Erythroblast (primary cell): ENCODE measurements around the gene ITGB1.
"Not testable (repeated sequence)": the region's sequence is repeated elsewhere in the genome, so short reads cannot be mapped to it uniquely, and the experiment has no call there.

Source experiments
- DNase-seq, 2 experiments: peaks; one replicate each; lab custom pipeline; 2025; lab: John Stamatoyannopoulos, UW
- GATA1 ChIP-seq: IDR thresholded peaks from 2 replicates; pipeline ENCODE4 v1.6.1; 2011; ENCODE audit warnings: low read depth, mild to moderate bottlenecking, control low read depth, low read length, moderate library complexity
- POLR2A ChIP-seq: IDR thresholded peaks from 2 replicates; pipeline ENCODE4 v1.6.1; 2011; ENCODE audit warnings: mild to moderate bottlenecking, low read length

ITGB1 gene

DNA sequence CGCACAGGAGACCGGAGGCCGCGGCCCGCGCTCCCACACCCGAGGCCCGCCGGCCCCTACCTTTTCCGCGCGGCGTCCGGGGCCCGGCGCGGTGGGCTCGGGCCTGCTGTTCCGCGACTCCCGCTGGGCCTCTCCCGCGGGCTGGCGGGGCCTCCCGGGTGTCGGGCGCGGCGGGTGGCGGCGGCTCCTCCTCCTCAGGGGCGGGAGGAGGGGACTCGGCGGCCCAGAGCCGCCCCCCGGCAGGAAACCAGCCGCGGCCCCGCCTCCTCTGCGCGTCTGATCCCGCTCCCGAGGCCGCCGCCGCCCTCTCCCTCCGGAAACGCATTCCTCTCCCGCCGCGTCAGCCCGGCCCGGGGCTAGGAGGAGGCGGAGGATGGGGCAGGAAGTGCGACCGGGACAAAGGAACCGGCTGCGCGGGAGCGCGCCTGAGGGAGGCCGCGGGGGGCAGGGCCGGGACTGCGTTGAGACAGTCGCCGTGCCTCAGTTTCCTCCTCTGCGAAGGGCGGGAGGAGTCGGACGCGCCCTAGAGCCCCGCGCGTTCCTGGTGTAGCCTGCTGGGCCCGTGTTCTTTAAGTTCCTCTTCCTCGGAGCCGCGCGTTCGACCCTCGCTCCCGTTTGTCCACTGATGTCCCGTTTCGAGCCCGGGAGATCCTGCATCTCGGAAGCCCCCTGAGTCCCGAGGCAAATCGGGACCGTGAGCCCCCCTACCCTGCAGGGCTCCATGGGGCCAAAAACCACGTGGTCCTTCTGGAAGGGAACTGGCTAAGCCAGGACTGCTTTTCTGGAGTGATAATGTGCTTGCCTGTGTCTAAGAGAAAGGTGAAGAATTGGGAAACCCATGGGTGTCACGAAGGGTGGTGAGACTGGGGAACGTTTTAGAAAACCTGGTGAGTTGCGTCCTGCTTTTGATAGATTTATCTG, at the start of gene ITGB1:
Gene ITGB1, minus strand, starts transcription at position 146 of the 921 bp plus-strand sequence. CDS start 22,672 bp downstream, outside the sequence.
- no peak for TF ChIP-seq GATA1
- TF ChIP-seq POLR2A, result peak; percentile 82
- peak; percentile 89 to 94 for DNase-seq

DNA sequence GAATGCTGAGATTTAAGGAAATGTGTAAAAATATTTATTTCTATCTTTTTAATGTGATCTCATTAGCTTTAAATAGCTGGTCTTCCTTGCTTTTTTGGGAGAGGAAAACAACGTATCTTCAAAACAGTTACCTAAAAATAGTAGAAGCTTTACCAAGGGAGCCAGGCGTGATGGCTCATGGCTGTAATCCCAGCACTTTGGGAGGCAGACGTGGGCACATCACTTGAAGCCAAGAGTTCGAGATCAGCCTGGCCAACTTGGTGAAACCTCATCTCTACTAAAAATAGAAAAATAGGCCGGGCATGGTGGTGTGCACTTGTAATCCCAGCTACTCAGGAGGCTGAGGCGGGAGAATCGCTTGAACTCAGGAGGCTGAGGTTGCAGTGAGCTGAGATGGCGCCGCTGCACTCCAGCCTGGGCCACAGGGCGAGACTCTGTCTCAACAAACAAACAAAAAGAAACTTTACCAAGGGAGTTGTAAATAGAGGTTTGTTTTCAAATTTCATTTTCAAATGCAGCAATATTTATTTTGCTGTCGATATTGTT, 48.4 kb upstream of the ITGB1 start:
- TF ChIP-seq POLR2A, result no peak
- TF ChIP-seq GATA1, result no peak
- no peak for DNase-seq

DNA sequence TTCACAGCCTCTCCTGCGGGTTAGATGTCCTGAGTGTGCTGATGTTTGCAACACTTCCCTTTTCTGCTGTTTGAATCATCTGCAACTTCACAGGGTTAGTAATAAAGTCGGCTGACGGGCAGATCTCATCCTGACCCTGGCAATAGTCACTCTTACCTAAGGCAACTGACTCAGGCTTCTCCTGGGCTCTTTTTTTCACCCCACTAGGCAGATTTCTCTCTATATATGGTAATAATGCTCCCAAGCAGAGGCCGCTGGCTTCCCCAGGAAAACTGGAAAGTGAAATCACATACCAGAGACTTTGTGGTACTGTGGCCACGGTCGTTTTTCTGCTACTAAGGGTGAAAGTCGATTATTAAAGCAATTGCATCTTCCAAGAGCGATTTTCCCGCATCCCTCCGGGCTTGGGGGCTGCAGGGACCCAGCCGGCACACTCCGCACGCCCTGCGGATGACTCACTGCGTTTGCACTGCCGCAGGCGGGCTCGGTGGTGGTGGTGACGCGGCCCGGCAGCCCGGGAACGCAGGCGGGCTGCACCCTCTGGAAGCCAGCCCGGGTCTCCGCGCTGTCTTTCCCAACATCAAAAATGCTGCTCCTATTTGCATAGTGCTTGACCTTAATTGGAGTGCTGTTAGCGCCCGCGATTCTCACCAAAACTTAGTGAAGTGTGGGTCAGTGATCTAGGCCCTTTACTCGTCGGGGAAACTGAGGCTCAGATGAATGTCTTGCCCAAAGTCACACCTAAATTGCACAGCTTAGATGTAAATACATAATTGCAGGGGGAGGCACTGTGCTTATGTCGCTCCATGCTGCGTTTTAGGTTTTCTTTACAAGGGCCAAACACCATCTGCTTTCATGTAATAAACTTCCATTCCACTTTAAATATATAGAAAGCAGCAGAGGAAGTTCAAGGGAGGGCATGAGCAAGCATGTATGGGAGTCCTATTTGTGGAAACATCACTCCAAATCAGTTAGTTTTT, 47.6 kb upstream of the ITGB1 start:
- DNase-seq, result peak; percentile 56 to 73
- TF ChIP-seq POLR2A (no peak), GATA1 (no peak)

DNA sequence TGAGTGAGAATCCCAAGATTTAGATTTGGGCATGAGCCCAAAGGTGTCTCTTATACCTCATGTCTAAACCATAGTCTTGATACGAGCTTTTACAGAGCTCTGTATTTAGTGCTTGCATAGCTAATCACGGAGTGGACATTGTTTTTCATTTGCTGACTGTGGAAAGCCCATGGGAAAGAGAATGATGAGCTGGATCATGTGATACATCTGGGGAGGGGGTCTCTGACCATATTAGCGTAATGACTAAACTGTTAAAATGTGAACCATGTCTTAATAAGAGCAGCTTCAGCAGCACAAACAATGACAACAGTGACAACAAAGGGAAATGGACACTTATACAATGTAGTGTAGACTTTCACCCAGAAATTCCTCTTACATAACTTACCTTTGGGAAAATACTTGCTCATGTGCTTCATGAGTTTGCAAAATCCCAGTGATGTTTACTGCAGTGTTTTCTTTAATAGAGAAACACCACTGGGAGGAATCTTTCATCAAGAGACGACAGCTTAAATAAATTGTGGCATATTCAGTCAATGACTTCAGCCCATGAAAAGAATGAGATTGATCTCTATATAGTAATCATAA, 44.0 kb upstream of the ITGB1 start:
- no peak for DNase-seq
- TF ChIP-seq POLR2A (no peak), GATA1 (no peak)

DNA sequence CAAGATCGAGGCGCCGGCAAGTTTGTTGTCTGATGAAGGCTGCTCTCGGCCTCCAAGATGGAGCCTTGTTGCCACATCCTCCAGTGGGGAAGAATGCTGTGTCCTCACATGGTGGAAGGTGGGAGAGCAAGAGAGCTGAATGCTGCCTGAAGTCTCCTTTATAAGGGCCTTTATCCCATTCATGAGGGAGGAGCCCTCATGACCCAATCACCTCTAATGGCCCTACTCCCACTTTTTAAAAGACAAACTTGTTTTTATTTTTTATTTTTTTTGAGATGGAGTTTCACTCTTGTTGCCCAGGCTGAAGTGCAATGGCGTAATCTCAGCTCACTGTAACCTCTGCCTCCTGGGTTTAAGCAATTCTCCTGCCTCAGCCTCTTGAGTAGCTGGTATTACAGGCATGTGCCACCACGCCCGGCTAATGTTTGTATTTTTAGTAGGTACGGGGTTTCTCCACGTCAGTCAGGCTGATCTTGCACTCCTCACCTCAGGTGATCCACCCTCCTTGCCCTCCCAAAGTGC, 40.1 kb upstream of the ITGB1 start:
- not testable (repeated sequence) for DNase-seq

DNA sequence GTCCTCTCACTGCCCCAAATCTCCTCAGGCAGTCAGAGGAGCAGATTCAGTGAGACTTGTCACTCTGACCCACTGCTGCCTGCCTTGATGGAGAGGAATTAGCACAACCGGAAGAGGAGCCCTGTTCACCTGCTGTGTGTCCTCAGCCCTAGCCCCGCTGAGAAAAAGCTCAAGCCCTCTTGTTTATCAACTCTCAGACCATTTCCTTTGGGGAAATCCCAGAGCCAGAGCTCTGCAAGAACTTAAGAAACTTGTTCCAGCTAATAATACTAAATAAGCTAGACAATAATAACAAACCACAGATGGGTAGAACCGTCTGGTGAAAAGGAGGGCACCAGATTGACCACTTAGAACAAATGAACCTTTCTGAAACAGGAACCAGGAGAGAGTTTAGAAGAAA, 37.7 kb upstream of the ITGB1 start:
- TF ChIP-seq GATA1, result no peak
- no peak for TF ChIP-seq POLR2A
- no peak for DNase-seq

DNA sequence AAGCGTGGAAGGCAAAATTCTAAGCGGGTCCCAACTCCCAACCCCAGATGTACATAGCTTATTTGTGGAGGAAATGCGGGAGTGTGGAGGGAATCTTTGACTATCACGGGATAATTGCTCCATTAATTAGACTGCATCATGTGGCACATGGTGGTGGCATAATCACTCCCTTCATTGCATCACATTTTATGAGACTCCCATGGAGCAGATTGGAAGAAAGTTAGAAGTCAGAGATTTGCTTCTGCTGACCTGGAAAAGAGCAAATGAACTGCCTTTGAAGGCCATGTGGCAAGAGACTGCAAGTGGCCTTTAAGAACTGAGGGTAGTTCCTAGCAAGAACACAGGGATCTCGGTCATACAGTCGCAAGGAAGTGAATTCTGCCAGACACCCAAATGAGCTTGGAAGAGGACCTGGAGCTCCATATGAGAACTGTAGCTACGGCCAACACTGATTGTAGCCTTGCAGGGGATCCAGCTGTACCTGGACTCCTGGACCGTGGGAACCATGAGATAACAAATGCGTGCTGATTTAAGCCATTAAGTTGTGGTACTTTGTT, 37.1 kb upstream of the ITGB1 start:
- TF ChIP-seq GATA1, result no peak
- TF ChIP-seq POLR2A, result no peak
- no peak for DNase-seq

DNA sequence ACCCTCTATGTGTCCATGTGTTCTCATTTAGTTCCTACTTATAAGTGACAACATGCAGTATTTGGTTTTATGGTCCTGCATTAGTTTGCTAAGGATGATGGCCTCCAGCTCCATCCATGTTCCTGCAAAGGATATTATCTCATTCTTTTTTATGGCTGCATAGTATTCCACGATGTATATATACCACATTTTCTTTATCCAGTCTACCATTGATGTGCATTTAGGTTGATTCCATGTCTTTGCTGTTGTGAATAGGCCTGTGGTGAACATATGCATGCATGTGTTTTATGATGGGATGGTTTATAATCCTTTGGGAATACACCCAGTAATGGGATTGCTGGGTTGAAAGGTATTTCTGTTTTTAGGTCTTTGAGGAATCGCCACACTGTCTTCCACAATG, 36.6 kb upstream of the ITGB1 start:
- DNase-seq, result not testable (repeated sequence)

DNA sequence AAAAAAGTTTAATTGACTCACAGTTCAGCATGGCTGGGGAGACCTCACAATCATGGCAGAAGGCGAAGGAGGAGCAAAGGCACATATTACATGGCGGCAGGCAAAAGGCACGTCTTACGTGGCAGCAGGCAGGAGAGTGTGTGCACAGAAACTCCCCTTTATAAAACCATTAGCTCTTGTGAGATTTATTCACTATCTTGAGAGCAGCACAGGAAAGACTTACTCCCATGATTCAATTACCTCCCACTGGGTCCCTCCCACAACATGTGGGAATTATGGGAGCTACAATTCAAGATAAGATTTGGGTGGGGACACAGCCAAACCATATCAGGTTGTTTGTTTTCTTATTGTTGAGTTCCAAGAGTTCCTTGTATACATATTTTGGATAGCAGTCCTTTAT, 34.3 kb upstream of the ITGB1 start:
- DNase-seq, result not testable (repeated sequence)

DNA sequence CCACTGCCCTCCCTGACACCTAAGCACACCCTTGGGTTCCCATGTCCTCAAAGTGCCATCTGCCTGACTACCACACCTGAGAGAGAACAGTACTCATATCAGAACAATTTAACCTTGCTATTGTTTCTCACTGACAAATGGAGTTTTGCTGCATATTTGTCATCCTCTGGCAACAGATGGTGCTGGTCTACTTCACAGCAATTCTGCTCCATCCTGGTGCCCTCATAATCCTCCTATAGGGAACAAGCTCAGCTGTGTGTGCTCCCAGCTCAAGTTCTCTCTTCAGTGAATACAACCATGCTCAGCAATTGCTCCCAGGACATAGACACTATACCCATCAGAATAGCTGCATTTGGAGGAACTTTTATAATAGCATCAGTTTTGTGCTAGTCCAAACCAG, 32.8 kb upstream of the ITGB1 start:
- DNase-seq, result peak in 1 of 2 experiments; percentile 12
- no peak for TF ChIP-seq POLR2A
- no peak for TF ChIP-seq GATA1

DNA sequence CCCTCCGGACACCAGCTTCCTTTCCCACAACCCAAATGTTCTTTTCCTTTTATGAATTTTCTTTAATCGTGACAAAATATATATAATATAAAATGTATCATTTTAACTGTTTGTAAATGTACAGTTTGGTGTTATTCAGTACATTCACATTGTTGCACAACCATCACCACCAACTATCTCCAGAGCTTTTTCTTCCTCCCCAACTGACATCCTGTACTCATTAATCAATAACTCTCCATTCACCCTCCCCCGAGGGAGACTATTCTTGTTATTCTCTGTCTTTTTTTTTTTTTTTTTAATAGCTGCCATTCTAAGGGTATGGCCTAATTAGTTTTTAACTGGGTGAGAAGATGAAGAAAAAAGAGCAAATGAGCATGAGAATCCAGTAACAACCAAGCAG, 30.6 kb upstream of the ITGB1 start:
- no peak for DNase-seq
- TF ChIP-seq POLR2A (no peak), GATA1 (no peak)

DNA sequence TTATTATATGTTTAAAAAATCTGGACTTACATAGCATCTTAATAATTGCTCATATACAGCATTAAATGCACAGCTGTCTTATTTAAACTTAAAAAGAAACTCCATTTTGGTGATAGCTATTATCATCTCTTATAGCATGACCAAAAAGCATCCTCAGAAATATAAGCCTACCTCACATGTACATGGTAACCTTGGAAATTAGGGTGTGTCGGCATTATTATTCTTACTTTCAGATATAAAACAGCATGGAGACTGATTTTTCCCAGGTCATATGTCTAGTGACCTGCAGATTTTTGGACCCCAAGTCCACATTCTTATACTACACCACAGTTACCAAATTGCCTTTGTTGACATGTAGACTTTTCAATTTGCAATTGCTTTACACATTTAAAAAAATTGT, 29.1 kb upstream of the ITGB1 start:
- no peak for DNase-seq
- TF ChIP-seq GATA1 (no peak), POLR2A (no peak)

DNA sequence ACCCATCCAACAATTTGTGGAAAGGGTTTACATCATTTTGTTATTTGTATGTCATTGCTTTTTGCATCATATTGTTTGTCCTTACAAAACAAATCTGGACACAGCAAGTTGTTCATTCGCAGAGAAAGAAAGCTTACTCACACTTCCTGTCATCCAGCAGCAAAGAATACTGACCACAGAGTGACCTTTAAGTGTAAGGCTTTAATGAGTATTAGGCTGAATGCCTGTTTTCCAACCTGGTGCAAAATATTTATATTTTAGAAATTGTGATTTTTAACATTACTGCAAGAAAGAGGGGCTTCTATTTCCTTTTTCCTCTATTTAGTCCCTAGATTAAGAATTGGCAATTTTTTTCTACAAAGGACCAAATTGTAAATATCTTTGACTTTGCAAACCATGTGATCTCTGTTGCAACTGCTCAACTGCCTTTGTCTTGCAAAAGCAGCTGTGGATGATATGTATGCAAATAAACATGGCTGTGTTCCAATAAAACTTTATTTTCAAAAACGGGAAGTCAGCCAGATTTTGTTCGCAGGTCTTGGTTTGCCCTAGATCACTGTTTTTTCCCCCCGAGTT, 27.8 kb upstream of the ITGB1 start:
- TF ChIP-seq POLR2A (no peak), GATA1 (no peak)

More for the DNA sequence above, 27.8 kb upstream of the ITGB1 start:
- peak; percentile 5 to 21 for DNase-seq
